Measurements from ENCODE around the gene EIF4G2.

The EIF4G2 gene

GRCh38 chr11:10749476-10749875 lies 59.2 kb downstream of the EIF4G2 start:
- H3K9me3 Mint-ChIP-seq, result no peaks in the 10 kb centered on the region
- no peak for DNase-seq (ENCODE audit: low spot score)
- peak overlapping the region; percentile 3 for H3K27ac Mint-ChIP-seq
- H3K27me3 Mint-ChIP-seq (ENCODE audit: low read depth), result no peaks in the 10 kb centered on the region
- H3K36me3 Mint-ChIP-seq (ENCODE audit: low read depth), result peaks cover 12% of the 10 kb centered on the region
- no peak overlapping the region for H3K4me3 Mint-ChIP-seq
- H3K4me1 Mint-ChIP-seq (ENCODE audit: low read depth), result peaks cover 40% of the 10 kb centered on the region

- Mint-ChIP-seq H3K4me1 (ENCODE audit: low read depth) (peaks cover 51% of the 10 kb centered on the region), H3K36me3 (ENCODE audit: low read depth) (peaks cover 3% of the 10 kb centered on the region), H3K27ac (no peak overlapping the region), H3K4me3 (no peak overlapping the region), H3K27me3 (ENCODE audit: low read depth) (no peaks in the 10 kb centered on the region), H3K9me3 (no peaks in the 10 kb centered on the region)
- DNase-seq (ENCODE audit: low spot score), result no peak
Observed at GRCh38 chr11:10747733-10748132, 61.0 kb downstream of the EIF4G2 start.

All from T-helper 2 cell treated with Interferon-gamma antibody and Interleukin-4, amounts not matched to agents 5 μg/mL and 100 μg/mL, for 36 hours (primary cell).